Stimulated activated effector memory CD8-positive, alpha-beta T cell treated with anti-CD3 and anti-CD28 coated beads, Interleukin-12 subunit alpha, Interleukin-12 subunit beta, amount 100 ng/mL, for 72 hours (primary cell): ENCODE measurements around the gene UBE2L5.

Source experiments
- ATAC-seq: fragments of 150-1000 bp; cut with Tn5 transposase; 2 replicates; pipeline ENCODE4 v1.10.0; 2021
- DNase-seq, 2 donors: peaks; one replicate each; pipeline ENCODE4 v3.0.0; 2021 to 2022; ENCODE audit warnings: low spot score in 2 of 2
- H3K27ac Mint-ChIP-seq: one replicate; pipeline ENCODE4 v1.8.0; 2022; ENCODE audit warnings: mild to moderate bottlenecking, mixed read lengths
- H3K36me3 Mint-ChIP-seq: one replicate; pipeline ENCODE4 v1.8.0; 2022; ENCODE audit warnings: mild to moderate bottlenecking, mixed read lengths
- H3K4me1 Mint-ChIP-seq: one replicate; pipeline ENCODE4 v1.8.0; 2022; ENCODE audit warnings: mixed read lengths
- H3K4me3 Mint-ChIP-seq: one replicate; pipeline ENCODE4 v1.8.0; 2022; ENCODE audit warnings: mild to moderate bottlenecking, mixed read lengths
- H3K9me3 Mint-ChIP-seq: one replicate; pipeline ENCODE4 v1.8.0; 2022; ENCODE audit warnings: mixed read lengths

Gene UBE2L5

DNA sequence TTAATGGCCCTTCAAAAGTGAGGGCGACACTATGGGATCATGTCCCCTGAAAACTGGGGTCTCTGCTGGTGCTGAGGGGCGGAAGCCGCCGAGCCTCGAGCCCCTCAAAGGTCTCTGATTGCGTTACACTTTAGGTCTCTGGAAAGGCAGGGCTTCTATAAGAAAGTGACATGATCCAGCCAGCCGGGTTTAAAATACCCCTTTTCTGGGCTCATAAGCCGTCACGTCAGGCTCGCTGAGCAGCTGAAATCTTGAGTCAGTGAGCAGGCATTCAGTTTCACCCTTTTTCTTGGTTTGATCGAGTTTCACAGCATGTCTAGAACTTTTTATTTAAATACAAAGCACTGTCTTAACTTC, 44.0 kb downstream of the UBE2L5 start:
- peak overlapping the region; percentile 99 for H3K27ac Mint-ChIP-seq
- ATAC-seq (no peak), DNase-seq (no peak)
- no peaks in the 10 kb centered on the region for H3K9me3 Mint-ChIP-seq
- peaks cover 45% of the 10 kb centered on the region for H3K36me3 Mint-ChIP-seq
- peak overlapping the region; percentile 85 for H3K4me3 Mint-ChIP-seq
- H3K4me1 Mint-ChIP-seq = peaks cover 29% of the 10 kb centered on the region

DNA sequence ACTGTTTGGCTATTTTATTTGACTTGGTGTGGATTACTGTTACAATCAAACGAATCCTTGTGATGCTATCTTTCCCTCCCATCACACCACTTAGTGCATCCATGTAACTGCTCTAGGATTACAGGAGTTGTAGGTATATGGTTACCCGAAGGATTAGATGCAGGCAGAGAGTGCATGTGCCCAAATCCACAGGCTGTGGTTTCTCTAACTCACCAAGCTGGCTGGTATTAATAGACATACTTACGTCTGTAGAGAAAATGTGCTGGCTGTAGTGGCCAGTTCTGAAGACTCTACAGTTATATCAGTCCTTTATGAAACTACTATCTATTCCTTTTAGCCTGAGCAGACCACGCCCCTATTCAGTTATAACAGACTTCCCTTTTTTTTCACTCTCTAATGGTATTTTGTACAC, 44.6 kb downstream of the UBE2L5 start:
- H3K27ac Mint-ChIP-seq = peak overlapping the region; percentile 99
- peaks cover 40% of the 10 kb centered on the region for H3K36me3 Mint-ChIP-seq
- DNase-seq (no peak), ATAC-seq (no peak)
- H3K4me1 Mint-ChIP-seq = peaks cover 25% of the 10 kb centered on the region
- H3K9me3 Mint-ChIP-seq = no peaks in the 10 kb centered on the region
- H3K4me3 Mint-ChIP-seq = peak overlapping the region; percentile 85

DNA sequence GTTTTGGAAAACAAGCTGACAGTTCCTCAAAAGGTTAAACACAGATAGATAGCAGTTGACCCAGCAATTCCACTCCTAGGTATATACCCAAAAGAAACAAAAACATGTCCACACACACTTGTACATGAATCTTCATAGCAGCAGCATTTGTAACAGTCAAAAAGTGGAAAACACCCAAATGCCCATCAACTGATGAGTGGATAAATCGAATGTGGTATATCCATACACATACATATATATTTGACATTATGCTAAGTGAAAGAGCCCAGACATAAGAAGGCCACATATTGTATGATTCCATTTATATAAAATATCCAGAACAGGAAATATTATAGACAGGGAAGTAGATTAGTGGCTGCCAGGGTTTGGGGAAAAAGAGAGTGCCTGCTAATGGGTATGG, 51.4 kb downstream of the UBE2L5 start:
- H3K4me1 Mint-ChIP-seq = no peaks in the 10 kb centered on the region
- no peaks in the 10 kb centered on the region for H3K9me3 Mint-ChIP-seq
- ATAC-seq (no peak), DNase-seq (no peak)
- H3K36me3 Mint-ChIP-seq = no peaks in the 10 kb centered on the region
- no peak overlapping the region for H3K27ac Mint-ChIP-seq
- no peak overlapping the region for H3K4me3 Mint-ChIP-seq

DNA sequence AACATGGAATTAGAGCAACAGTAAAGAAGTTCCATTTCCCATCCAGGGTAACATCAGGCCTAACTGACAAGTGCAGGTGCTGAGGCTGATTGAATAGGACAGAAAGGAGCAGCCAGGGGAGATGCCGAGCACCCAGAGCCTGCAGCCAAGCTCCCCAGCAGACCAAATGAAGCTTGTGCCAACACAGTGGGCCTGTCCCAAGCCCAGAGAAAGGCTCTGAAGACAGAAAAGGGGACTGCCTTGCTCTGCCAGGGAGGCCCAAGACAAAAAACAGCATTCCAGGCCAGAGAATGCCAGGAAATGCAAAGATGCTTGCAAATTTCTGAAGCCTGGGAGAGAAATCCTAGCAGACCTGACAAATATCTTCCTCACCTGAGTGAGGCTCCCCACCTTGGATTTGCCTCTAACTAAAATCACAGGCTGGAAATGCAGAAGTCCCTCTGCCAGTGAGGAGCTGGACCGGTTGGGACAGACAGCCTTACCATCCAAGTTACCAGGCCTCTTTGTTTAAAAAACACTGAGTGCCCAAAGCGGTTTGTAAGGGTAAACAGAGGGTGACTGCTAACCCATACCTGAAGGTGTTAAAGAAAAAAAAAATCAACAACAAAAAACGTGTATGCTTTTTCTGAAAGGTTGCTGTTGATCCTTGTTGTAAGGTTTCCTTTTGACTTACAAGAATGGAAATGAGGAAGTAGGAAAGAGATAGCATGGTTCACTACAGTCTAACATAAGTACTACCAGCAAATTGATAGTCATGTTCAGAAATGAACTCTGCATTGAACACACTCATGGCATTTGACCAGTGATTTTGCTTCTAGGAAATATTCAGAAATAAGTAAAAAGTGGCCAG, 55.3 kb downstream of the UBE2L5 start:
- no peak for DNase-seq
- H3K36me3 Mint-ChIP-seq = no peaks in the 10 kb centered on the region
- no peak for ATAC-seq
- no peak overlapping the region for H3K27ac Mint-ChIP-seq
- no peaks in the 10 kb centered on the region for H3K4me1 Mint-ChIP-seq
- no peaks in the 10 kb centered on the region for H3K9me3 Mint-ChIP-seq
- H3K4me3 Mint-ChIP-seq = no peak overlapping the region
